SK-N-SH treated with all-trans-retinoic acid at 6 μM for 48 hours (cell line): Measurements from ENCODE around the gene IFNL3.
A peak's percentile ranks its signal among the peaks of the same experiment; 100 is the strongest.

Source experiments
- ATAC-seq: fragments of 200-7000 bp; cut with Tn5 transposase; 3 replicates; pipeline ENCODE4 v1.9.1; 2020; ENCODE audit warnings: mild to moderate bottlenecking, moderate library complexity
- BACH2 ChIP-seq: fragments of 250-450 bp; sonication (Bioruptor Pico); IDR thresholded peaks from 2 replicates; pipeline ENCODE4 v1.9.0; 2021; ENCODE audit warnings: mild to moderate bottlenecking, borderline replicate concordance
- CSDC2 ChIP-seq: fragments of 250-450 bp; sonication (Bioruptor Pico); IDR thresholded peaks from 2 replicates; pipeline ENCODE4 v1.5.0; 2020; ENCODE audit warnings: mild to moderate bottlenecking, moderate library complexity
- ISL1 ChIP-seq: fragments of 250-450 bp; sonication (Bioruptor Pico); IDR thresholded peaks from 2 replicates; pipeline ENCODE4 v2.1.2; 2022; ENCODE audit warnings: mild to moderate bottlenecking, moderate library complexity
- OSR1 ChIP-seq: fragments of 250-450 bp; sonication (Bioruptor Pico); IDR thresholded peaks from 2 replicates; pipeline ENCODE4 v1.8.0; 2022; ENCODE audit warnings: moderate library complexity, mild to moderate bottlenecking, inconsistent platforms
- PPARA ChIP-seq: fragments of 250-450 bp; sonication (Bioruptor Pico); IDR thresholded peaks from 2 replicates; pipeline ENCODE4 v1.5.0; 2020; ENCODE audit warnings: mild to moderate bottlenecking, borderline replicate concordance
- RARB ChIP-seq: fragments of 250-450 bp; sonication (Bioruptor Pico); IDR thresholded peaks from 2 replicates; pipeline ENCODE4 v1.8.0; 2021; ENCODE audit warnings: mild to moderate bottlenecking, moderate library complexity
- SNAI2 ChIP-seq: fragments of 250-450 bp; sonication (Bioruptor Pico); IDR thresholded peaks from 2 replicates; pipeline ENCODE4 v1.5.0; 2020; ENCODE audit warnings: mild to moderate bottlenecking, moderate library complexity
- TCF4 ChIP-seq: fragments of 250-450 bp; sonication (Bioruptor Pico); IDR thresholded peaks from 2 replicates; pipeline ENCODE4 v1.8.0; 2021; ENCODE audit warnings: mild to moderate bottlenecking, moderate library complexity, borderline replicate concordance
- TOX ChIP-seq: fragments of 250-450 bp; sonication (Bioruptor Pico); IDR thresholded peaks from 2 replicates; pipeline ENCODE4 v1.8.0; 2021; ENCODE audit warnings: mild to moderate bottlenecking, moderate library complexity, borderline replicate concordance
- ZC3H10 ChIP-seq: fragments of 250-450 bp; sonication (Bioruptor Pico); IDR thresholded peaks from 2 replicates; pipeline ENCODE4 v1.5.1; 2021; ENCODE audit warnings: mild to moderate bottlenecking, moderate library complexity
- ZNF565 ChIP-seq: fragments of 450-650 bp; formaldehyde crosslinking; conservative IDR thresholded peaks from 2 replicates; pipeline ENCODE4 v1.5.0; 2020; ENCODE audit warnings: low read depth, mild to moderate bottlenecking, moderate library complexity
- ZNF70 ChIP-seq: fragments of 450-650 bp; formaldehyde crosslinking; IDR thresholded peaks from 2 replicates; pipeline ENCODE4 v1.5.0; 2020; ENCODE audit warnings: mild to moderate bottlenecking, moderate library complexity
- TF ChIP-seq, protein P1 (sequence below): fragments of 250-450 bp; sonication (Bioruptor Pico); IDR thresholded peaks from 2 replicates; pipeline ENCODE4 v1.5.1; 2021; ENCODE audit warnings: mild to moderate bottlenecking, moderate library complexity
- TF ChIP-seq, protein P2 (sequence below): fragments of 250-450 bp; sonication (Bioruptor Pico); IDR thresholded peaks from 2 replicates; pipeline ENCODE4 v1.8.0; 2021; ENCODE audit warnings: low read depth, mild to moderate bottlenecking, moderate library complexity, borderline replicate concordance
- TF ChIP-seq, protein P3 (sequence below): fragments of 250-450 bp; sonication (Bioruptor Pico); IDR thresholded peaks from 2 replicates; pipeline ENCODE4 v1.8.0; 2020; ENCODE audit warnings: mild to moderate bottlenecking, moderate library complexity, borderline replicate concordance

The IFNL3 gene

DNA sequence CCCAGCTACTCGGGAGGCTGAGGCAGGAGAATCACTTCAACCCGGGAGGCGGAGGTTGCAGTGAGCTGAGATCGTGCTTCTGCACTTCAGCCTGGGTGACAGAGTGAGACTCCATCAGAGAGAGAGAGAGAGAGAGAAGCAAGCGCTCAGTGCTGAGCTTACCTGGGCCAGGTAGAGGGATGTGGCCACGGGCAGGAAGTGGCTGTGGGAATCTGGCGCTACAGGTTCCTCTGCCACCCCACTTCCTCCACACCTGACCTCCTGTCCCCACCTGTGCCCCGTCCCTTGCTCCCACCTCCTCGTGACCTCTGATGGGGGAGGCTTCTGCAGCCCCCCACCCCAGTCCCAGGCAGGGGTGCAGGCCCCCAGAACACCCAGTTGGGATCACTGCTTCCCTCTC, 49.1 kb downstream of the IFNL3 start:
- ATAC-seq = no peak
- TF ChIP-seq ISL1 = no peak
- TF ChIP-seq, protein P1, sequence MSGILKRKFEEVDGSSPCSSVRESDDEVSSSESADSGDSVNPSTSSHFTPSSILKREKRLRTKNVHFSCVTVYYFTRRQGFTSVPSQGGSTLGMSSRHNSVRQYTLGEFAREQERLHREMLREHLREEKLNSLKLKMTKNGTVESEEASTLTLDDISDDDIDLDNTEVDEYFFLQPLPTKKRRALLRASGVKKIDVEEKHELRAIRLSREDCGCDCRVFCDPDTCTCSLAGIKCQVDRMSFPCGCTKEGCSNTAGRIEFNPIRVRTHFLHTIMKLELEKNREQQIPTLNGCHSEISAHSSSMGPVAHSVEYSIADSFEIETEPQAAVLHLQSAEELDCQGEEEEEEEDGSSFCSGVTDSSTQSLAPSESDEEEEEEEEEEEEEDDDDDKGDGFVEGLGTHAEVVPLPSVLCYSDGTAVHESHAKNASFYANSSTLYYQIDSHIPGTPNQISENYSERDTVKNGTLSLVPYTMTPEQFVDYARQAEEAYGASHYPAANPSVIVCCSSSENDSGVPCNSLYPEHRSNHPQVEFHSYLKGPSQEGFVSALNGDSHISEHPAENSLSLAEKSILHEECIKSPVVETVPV (CRISPR knock-in tag) = no peak
- no peak for TF ChIP-seq ZNF70 (CRISPR knock-in tag)
- TF ChIP-seq BACH2 (CRISPR knock-in tag) = no peak
- TF ChIP-seq TCF4 = no peak
- TF ChIP-seq ZNF565 (CRISPR knock-in tag) = no peak
- TF ChIP-seq PPARA (CRISPR knock-in tag) = no peak
- TF ChIP-seq RARB (CRISPR knock-in tag) = no peak
- TF ChIP-seq TOX (CRISPR knock-in tag) = no peak
- TF ChIP-seq ZC3H10 (CRISPR knock-in tag) = no peak

DNA sequence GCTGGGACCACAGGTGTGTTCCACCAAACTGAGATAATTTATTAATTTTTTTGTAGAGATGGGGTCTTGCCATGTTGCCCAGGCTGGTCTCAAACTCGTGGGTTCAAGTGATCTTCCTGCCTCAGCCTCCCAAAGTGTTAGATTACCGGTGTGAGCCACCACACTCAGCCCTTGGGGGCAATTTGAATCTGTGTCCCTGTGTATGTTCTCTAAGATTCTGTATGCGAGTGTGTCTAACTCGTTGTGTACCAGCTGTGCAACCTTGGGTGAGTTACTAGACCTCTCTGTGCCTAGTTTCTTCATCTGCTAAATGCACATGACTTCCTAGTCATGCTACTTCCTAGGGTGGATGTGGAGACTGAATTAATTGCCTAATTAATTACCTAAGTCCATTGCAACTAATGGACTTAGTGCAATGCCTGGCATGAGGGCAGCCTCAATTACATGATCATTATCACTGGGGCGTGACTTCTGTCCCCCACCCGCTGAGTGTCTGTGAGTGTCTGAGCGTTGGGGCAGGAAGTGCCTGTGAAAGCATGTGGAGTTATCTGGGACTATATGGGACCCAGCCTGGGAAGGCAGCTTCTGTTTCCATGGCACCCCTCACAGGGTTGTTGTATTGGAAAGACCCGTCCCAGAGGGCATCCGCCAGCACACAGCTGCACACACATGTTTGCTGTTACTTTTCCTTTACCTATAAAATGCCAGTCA, 49.8 kb downstream of the IFNL3 start:
- no peak for TF ChIP-seq CSDC2 (CRISPR knock-in tag)
- TF ChIP-seq, protein P2, sequence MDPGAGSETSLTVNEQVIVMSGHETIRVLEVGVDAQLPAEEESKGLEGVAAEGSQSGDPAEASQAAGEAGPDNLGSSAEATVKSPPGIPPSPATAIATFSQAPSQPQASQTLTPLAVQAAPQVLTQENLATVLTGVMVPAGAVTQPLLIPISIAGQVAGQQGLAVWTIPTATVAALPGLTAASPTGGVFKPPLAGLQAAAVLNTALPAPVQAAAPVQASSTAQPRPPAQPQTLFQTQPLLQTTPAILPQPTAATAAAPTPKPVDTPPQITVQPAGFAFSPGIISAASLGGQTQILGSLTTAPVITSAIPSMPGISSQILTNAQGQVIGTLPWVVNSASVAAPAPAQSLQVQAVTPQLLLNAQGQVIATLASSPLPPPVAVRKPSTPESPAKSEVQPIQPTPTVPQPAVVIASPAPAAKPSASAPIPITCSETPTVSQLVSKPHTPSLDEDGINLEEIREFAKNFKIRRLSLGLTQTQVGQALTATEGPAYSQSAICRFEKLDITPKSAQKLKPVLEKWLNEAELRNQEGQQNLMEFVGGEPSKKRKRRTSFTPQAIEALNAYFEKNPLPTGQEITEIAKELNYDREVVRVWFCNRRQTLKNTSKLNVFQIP = no peak
- TF ChIP-seq BACH2 (CRISPR knock-in tag) = no peak
- no peak for TF ChIP-seq SNAI2 (CRISPR knock-in tag)
- ATAC-seq = peak; percentile 15; the same call in 1 of the 3 replicates

DNA sequence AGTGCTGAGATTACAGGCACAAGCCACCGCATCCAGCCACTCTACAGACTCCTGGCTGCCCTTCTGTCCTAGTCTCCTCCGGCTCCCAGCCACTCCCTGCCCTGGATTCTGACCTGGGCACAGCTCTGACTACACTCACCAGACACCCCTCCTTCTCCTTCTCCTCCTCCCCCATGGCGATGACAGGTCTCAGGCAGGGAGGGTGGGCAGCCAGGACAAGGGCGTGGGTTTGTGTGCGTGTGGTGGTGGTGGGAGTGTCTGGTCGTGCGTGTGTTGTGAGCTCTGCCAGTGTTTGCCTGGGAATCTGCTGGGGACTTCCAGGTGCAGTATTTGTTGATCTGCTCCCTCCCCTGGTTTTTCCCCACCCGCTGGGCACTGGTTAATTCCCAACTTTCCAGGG, 51.0 kb downstream of the IFNL3 start:
- no peak for ATAC-seq
- TF ChIP-seq, protein P3, sequence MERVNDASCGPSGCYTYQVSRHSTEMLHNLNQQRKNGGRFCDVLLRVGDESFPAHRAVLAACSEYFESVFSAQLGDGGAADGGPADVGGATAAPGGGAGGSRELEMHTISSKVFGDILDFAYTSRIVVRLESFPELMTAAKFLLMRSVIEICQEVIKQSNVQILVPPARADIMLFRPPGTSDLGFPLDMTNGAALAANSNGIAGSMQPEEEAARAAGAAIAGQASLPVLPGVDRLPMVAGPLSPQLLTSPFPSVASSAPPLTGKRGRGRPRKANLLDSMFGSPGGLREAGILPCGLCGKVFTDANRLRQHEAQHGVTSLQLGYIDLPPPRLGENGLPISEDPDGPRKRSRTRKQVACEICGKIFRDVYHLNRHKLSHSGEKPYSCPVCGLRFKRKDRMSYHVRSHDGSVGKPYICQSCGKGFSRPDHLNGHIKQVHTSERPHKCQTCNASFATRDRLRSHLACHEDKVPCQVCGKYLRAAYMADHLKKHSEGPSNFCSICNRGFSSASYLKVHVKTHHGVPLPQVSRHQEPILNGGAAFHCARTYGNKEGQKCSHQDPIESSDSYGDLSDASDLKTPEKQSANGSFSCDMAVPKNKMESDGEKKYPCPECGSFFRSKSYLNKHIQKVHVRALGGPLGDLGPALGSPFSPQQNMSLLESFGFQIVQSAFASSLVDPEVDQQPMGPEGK (CRISPR knock-in tag) = no peak
- TF ChIP-seq TCF4 (no peak), OSR1 (CRISPR knock-in tag) (no peak), TOX (CRISPR knock-in tag) (no peak), SNAI2 (CRISPR knock-in tag) (no peak), BACH2 (CRISPR knock-in tag) (no peak)
- TF ChIP-seq, all 23 proteins: peak for 0
